KBM-7 (cell line): ENCODE results near the gene BARD1.
A peak's percentile ranks its signal among the peaks of the same experiment; 100 is the strongest.
"Not testable (repeated sequence)": the region's sequence is repeated elsewhere in the genome, so short reads cannot be mapped to it uniquely, and the experiment has no call there.

Experiments
- DNase-seq: peaks from one replicate; pipeline ENCODE4 v3.0.0-alpha.2; 2015
- in situ Hi-C: fragments of 300-500 bp; cut with MboI; formaldehyde crosslinking; loops from 2 replicates; pipeline ENCODE4 v1.14.3; 2020; ENCODE audit warnings: low sequenced_read_pairs, low pct_unique_long_range_greater_than_20kb, mixed read lengths

Gene BARD1

GRCh38 chr2:214808981-214809750 lies at the start of gene BARD1:
BARD1 (minus strand) TSS chr2:214809683; CDS start chr2:214809569, 114 bp downstream.
- in situ Hi-C loops = no loop called here

GRCh38 chr2:214856137-214856536 lies 46.7 kb upstream of the BARD1 start:
- in situ Hi-C loops = no loop called here
- no peak for DNase-seq

More at GRCh38 chr2:214808981-214809750, at the start of gene BARD1:
- DNase-seq = peak; percentile 85

- in situ Hi-C loops = no loop called here
Measured at GRCh38 chr2:214853906-214854305, 44.4 kb upstream of the BARD1 start.

GRCh38 chr2:214843823-214844222 lies 34.3 kb upstream of the BARD1 start:
- in situ Hi-C loops = no loop called here
- no peak for DNase-seq

More at GRCh38 chr2:214853906-214854305, 44.4 kb upstream of the BARD1 start:
- no peak for DNase-seq

- in situ Hi-C loops = no loop called here
- no peak for DNase-seq
Measured at GRCh38 chr2:214839464-214839863, 30.0 kb upstream of the BARD1 start.

GRCh38 chr2:214837466-214837865 lies 28.0 kb upstream of the BARD1 start:
- in situ Hi-C loops = no loop called here
- no peak for DNase-seq

GRCh38 chr2:214836568-214836967 lies 27.1 kb upstream of the BARD1 start:
- DNase-seq = no peak

GRCh38 chr2:214830794-214831346 lies 21.4 kb upstream of the BARD1 start:
- in situ Hi-C loops = no loop called here
- no peak for DNase-seq

More at GRCh38 chr2:214836568-214836967, 27.1 kb upstream of the BARD1 start:
- in situ Hi-C loops = no loop called here

GRCh38 chr2:214816008-214816533 lies 6.6 kb upstream of the BARD1 start:
- in situ Hi-C loops = no loop called here
- DNase-seq = no peak

- DNase-seq = no peak
- in situ Hi-C loops = no loop called here
Measured at GRCh38 chr2:214810671-214811070, 1.2 kb upstream of the BARD1 start.

- peak; percentile 92 for DNase-seq
- in situ Hi-C loops = no loop called here
Measured at GRCh38 chr2:214809751-214810564, 475 bp upstream of the BARD1 start.

GRCh38 chr2:214807653-214808052 lies 1.8 kb downstream of the BARD1 start:
- in situ Hi-C loops = no loop called here
- DNase-seq = no peak

- in situ Hi-C loops = no loop called here
Measured at GRCh38 chr2:214801768-214802397, 7.6 kb downstream of the BARD1 start.

GRCh38 chr2:214801068-214801467 lies 8.4 kb downstream of the BARD1 start:
- in situ Hi-C loops = no loop called here
- DNase-seq = no peak

More at GRCh38 chr2:214801768-214802397, 7.6 kb downstream of the BARD1 start:
- no peak for DNase-seq

- in situ Hi-C loops = no loop called here
- DNase-seq = peak; percentile 14
Measured at GRCh38 chr2:214800180-214800579, 9.3 kb downstream of the BARD1 start.

GRCh38 chr2:214796911-214797310 lies 12.6 kb downstream of the BARD1 start:
- in situ Hi-C loops = no loop called here
- DNase-seq = no peak

GRCh38 chr2:214783181-214783580 lies 26.3 kb downstream of the BARD1 start:
- in situ Hi-C loops, DNase-seq: not testable (repeated sequence)

- in situ Hi-C loops = no loop called here
- DNase-seq = no peak
Measured at GRCh38 chr2:214782671-214783070, 26.8 kb downstream of the BARD1 start.

- DNase-seq = no peak
- in situ Hi-C loops = no loop called here
Measured at GRCh38 chr2:214781226-214781625, 28.3 kb downstream of the BARD1 start.
